Ramos (cell line): ENCODE measurements around the gene SPTLC2.
"Not testable (repeated sequence)": the region's sequence is repeated elsewhere in the genome, so short reads cannot be mapped to it uniquely, and the experiment has no call there.

Experiments
- in situ Hi-C: fragments of 300-500 bp; cut with MboI; formaldehyde crosslinking; loops from one replicate; pipeline ENCODE4 v1.14.3; 2022; ENCODE audit warnings: low sequenced_read_pairs; ENCODE audit not compliant: unreplicated experiment

SPTLC2 gene

DNA sequence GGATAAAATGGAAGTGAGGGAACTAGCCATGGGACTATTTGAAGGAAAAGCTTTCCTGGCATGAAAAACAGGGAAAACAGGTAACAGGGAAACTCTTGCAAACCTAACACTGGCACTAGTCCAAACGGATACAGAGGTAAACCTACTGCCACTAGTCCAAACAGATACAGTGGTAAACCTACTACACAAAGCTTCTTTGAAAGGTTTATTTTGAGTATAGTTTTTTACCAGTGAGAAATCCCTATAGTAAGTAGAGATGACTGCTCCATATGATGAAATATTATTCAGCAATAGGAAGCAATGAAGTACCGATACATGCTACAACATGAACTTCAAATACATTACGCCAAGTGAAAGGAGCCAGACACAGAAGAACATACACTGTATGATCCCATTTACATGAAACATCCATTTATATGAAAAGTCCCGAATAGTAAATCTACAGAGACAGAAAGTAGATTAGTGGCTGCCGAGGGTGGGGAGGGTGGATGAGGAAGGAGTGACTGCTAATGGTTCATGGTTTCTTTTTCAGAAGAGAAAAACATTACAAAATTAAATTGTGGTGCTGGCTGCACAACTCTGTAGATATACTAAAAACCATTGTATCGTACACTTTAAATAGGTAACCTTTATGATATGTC lies 25.5 kb downstream of the SPTLC2 start:
- in situ Hi-C loops = no loop called here

DNA sequence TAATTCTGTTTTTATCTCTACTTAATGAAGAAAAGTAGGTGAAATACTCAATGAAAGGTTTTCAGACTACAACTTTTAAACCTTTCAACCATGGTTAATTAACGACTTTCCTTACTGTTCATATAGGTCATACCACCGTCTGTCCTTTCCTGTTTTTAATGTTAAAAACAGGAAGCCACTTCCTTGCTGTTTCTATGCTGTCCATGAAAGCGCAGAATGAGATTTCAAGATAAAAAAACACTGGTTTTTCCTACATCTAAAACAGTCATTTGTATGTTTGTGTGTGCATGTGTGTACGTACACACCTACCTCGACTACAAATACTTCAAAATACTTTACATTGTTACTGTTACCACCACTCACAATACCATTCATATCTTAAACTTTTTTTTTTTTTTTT lies 27.3 kb downstream of the SPTLC2 start:
- in situ Hi-C loops = no loop called here

- in situ Hi-C loops = not testable (repeated sequence)
Measured at GRCh38 chr14:77588411-77589025, 27.9 kb downstream of the SPTLC2 start.

DNA sequence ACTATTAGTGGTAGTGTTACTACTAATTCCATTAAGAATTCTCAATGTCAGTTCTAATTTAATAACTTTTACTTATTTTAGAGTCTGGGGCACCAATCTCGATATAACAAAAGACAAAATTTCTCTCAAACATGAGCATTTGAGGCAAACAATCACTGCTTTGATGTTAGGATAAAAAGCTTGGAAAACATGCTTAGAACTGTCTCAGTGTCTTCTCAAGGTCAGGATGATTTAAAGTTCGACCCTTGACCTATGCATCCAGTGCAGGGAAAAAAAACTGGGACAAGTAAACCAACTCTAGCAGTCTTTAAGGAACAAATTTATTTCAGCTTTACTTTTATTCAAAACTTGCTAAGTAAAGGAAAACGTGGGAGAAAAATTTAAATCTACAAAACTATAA lies 31.1 kb downstream of the SPTLC2 start:
- in situ Hi-C loops = no loop called here

DNA sequence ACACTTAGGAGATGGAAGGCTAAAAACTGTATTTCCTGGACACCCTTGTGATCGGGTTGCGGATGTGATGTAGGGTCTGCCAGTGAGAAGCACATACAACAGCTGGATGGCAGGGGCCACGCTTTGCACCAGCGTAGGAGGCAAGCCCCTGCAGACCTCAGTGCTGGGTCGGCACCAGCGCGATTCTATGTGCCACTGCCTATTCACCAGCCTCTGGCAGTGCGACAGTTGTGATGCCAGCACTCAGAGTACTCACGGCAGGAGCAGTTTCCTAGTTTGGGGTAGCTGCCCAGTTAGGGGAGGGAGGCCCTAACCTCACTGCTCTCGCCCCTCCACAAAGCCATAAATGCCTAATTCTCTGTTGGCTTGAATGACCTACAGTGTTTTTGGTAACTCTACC lies 31.6 kb downstream of the SPTLC2 start:
- in situ Hi-C loops = no loop called here

- in situ Hi-C loops = no loop called here
Measured at GRCh38 chr14:77583657-77584056, 32.8 kb downstream of the SPTLC2 start.

DNA sequence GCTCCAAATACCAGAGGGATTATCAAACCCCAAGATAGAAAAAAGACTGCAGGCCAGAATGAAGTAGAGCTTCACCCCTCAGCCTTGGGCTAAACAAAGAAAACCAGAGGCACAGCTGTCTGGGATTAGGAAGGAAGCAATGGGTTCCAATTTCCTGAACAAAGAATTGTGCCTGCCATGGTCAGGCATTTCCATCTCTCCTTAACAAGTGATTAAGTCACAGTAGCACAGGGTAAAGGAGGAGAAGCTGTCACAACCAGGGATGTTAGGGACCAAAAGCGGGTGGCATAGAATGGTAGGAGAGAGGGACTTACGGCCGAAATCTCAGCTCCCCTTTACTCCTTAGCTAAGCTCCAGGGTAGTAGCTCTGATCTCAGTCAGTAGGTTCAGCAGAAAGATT lies 33.9 kb downstream of the SPTLC2 start:
- in situ Hi-C loops = no loop called here

DNA sequence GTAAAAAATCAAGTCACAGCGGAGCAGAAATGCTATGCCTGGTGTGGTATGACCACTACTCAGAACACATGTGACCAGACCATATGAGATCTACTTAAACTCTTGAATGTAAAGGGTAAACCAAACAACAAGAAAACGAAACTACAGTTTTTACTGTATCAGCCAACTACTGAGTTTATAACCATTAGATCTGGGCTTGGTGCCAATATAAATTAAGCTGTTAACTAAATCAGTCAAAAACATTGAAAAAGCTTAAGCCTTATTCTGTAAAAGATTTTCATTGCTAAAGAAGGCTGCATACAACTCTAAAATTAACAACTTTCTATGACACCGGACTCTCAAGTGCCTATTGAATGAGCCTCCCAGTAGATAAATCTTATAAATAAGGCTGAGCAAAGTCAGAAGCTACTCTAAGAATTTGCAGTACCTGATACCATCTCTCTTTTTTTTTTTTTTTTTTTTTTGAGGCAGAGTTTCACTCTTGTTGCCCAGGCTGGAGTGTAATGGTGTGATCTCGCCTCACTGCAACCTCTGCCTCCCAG lies 35.4 kb downstream of the SPTLC2 start:
- in situ Hi-C loops = no loop called here

DNA sequence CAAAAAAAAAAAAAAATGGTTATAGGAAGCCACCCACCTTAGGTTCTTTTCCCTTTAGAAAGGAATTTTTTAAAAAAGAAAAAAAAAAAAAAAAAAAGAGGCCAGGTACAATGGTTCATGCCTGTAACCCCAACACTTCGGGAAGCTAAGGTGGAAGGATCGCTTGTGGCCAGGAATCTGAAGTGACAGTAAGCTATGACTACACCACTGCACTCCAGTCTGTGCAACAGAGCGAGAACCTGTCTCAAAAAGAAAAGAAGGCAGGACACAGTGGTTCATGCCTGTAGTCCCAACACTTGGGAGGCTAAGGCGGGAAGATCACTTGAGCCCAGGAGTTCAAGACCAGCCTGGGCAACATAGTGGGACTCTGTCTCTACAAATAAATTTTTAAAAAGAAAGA lies 36.0 kb downstream of the SPTLC2 start:
- in situ Hi-C loops = no loop called here

DNA sequence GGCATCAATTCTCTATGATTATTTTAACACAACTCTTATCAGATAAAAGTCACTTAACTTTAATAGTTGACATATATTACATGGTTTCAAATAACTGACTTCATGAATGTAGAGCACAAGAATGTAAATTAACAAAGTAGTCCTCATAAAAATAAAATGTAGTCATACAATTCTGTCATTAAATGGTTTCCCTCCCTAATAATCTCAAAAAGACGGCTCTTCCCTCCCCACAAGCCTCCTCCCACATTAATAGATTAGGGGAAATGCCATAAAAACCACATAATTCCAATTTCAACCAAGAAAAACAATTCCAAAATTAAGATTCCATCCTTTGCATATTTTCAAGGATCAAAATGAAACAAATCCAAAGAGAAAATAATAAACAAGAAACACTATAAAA lies 36.7 kb downstream of the SPTLC2 start:
- in situ Hi-C loops = no loop called here

- in situ Hi-C loops = no loop called here
Measured at GRCh38 chr14:77579065-77579464, 37.4 kb downstream of the SPTLC2 start.

- in situ Hi-C loops = no loop called here
Measured at GRCh38 chr14:77574446-77575115, 41.9 kb downstream of the SPTLC2 start.

DNA sequence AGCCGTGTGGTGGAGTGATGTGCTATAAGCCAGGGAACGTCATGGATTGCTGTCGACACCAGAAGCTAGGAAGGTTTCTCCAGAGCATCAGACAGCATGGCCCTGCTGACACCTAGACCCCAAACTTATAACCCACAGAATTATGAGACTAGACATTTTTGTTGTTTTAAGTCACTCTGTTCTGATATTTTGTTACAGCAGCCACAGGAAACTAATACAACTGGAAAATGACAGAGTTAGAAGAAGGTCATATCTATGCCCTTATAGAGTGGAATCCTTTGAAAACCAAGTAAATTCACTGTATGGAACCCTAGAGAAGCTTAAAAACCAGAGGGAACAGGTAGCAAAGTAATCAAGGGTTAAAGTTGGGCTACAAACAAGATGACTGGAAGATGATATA lies 42.5 kb downstream of the SPTLC2 start:
- in situ Hi-C loops = no loop called here

DNA sequence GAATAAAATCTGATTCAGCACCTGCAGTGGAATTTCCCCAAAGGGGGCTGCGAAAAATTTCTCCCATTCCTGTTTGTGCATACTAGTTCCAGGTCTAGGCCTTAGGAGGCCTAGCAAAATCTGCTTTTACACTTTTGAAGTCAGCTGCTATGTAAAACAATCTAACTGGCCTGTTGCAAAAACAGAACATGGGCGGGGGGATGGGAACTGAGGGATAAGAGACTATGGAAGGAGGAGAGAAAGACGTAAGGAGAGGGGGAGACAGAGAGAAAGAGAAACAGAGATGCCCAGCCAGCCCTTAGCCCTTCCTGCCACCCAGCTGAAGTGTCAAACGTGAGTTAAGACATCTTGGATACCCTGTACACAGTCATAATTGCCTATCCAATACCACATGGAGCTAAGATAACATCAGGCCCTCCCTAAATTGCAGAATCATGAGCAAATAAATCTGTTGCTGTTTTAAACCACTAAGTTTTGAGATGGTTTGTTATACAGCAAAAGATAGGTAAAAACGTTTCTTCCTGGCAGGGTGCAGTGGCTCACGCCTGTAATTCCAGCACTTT lies 45.6 kb downstream of the SPTLC2 start:
- in situ Hi-C loops = no loop called here

- in situ Hi-C loops = no loop called here
Measured at GRCh38 chr14:77565994-77566305, 50.5 kb downstream of the SPTLC2 start.

DNA sequence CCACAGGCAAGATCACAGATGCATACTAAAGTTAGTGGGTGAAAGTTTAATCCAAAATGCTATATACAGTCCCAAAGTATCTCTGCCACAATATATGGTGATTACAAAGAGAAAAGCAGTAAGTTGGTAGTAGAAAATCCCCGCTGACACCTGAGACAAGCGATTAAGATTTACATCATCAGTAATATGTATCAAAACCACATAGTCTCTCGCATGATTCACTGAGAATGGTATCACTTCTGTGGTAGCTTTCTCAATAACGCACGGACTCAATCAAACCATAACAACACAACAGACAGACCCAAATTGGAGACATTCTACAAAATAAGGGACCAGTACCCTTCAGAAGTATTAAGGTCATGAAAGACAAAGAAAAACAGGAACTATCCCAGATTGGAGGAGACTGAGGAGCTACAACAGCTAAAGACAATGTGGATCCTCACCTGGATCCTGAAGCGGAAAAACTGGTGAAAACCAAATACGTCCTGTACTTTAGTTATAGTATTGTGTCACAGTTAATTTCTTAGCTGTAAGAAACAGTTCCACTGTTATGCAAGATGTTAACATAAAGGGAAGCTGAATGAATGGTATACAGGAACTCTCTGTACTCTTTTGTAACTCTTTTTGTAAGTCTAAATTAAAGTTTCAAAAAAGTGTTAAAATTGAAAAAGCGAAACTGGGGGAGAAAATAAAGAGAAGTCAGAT lies 51.0 kb downstream of the SPTLC2 start:
- in situ Hi-C loops = no loop called here

DNA sequence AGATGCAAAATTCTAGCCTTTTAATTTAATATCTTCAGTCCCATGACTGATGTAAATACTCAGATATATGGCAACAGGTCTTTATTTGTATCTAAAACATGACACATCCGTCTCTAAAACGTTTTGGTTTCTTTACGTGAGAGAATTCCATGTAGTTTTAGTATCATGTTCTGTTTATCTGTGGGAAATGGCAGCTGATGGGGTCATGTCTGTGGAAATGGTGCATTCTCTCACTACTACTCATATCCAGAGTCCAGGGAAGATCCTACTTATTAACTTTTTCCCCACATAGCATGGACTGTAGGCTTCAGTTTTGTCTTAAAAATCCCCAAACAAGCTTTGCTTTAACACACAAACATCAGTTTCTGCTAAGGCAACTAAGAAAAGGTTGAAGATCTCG lies 53.8 kb downstream of the SPTLC2 start:
- in situ Hi-C loops = no loop called here

DNA sequence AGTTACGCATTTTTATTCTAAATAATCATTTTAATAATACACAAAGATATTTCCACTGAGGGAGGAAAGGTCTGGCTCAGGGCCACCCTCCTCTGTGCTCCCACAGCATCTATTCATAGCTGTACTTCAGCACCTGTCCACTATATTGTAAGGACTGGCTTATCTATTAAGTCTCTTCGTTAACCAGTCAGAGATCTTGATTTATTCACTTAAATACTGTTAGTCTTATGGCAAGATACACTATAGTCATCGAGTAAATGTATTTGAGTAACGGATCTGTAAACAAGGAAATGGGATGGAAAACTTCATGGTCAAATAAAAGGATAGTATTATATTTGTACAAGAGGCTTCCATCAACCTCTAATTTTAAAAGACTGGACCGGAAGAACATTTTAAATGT lies 54.6 kb downstream of the SPTLC2 start:
- in situ Hi-C loops = no loop called here

GRCh38 chr14:77559381-77559780 lies 57.1 kb downstream of the SPTLC2 start:
- in situ Hi-C loops = no loop called here

DNA sequence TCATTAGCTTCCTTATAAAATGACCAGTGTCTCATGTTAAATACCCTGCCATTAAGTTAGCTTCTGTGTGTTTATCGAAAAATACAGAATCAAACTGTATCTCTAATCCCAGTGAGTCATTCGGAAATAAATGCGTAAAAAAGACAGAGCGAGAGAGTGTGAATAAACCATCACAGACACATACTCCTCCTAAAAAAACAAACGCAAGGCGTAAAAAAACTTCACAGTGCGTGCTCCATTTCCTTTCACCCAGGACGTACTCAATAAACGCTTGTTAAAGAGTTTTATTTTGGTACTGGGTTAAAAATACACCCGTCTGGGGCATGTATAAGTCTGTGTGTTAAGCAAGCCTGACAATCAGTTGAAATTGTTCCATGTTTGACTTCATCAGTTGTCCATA lies 59.0 kb downstream of the SPTLC2 start:
- in situ Hi-C loops = no loop called here

DNA sequence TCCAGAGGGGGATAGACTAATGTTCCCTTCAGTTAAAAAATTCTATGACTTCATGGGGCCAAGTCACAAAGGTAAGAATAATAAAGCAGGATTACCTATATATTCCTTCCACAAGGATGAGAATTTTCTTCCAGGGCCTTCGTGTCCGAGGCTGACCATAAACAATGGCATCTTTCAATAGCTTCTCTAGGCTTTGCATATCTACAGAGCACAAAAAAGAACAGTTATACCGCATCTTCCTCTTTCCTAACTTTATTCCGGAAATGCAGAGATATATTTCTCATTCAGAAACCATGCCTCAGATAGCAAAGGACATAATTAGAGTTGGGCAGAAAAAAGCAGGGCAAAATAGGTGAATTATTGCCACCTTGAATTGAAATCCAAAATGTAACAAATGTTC lies 59.5 kb downstream of the SPTLC2 start:
- in situ Hi-C loops = no loop called here
